ENCODE data around the gene BPGM.
A peak's percentile ranks its signal among the peaks of the same experiment; 100 is the strongest.
"Not testable (repeated sequence)": the region's sequence is repeated elsewhere in the genome, so short reads cannot be mapped to it uniquely, and the experiment has no call there.

The BPGM gene

DNA sequence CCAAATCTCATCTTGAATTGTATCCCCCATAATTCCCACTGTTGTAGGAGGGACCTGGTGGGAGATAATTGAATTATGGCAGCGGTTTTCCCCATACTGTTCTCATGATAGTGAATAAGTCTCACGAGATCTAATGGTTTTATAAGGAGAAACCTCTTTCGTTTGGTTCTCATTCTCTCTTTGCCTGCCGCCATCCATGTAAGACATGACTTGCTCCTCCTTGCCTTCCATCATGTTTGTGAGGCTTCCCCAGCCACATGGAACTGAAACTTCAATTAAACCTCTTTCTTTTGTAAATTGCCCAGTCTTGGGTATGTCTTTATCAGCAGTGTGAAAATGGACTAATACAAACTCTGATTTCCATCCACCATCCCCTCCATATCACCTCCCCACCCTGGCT, 4.7 kb upstream of the BPGM start:
- not testable (repeated sequence) for H3K9me3 ChIP-seq (ENCODE audit: control insufficient read depth in 1 of 2, low read length in 2 of 2); H3K27ac ChIP-seq (ENCODE audit: low read depth, low read length); H3K36me3 ChIP-seq (ENCODE audit: control insufficient read depth in 1 of 2, insufficient read depth in 2 of 2, low read length in 2 of 2); H3K27me3 ChIP-seq (ENCODE audit: control insufficient read depth in 1 of 2, insufficient read depth in 2 of 2, low read length in 2 of 2); H3K9ac ChIP-seq (ENCODE audit: low read depth in 1 of 2, low read length in 2 of 2); H3K4me3 ChIP-seq (ENCODE audit: low read depth in 1 of 2, low read length in 2 of 2)
- H3K4me1 ChIP-seq (ENCODE audit: control insufficient read depth in 1 of 2, insufficient read depth in 2 of 2, low read length in 2 of 2) = peaks cover 6 to 11% of the 10 kb centered on the region in 2 donors

DNA sequence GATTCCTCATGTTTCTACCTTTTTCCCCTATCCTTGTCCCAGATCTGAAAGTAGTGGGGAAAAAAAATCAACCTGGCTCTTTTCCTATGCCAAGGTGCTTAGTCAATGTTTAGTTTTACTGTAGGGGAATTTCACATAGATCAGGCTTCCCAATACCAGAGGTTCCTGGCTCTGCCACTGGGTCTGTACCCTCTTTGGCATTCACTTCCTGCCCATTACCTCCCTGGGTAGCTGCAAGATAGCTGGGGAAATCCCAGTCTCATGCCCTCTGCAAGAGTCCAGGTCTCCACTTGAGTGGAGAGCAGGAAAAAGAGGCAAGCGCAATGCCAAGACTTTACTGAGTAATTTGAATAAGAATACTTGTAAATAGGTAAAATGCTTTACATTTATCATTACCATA, 3.5 kb upstream of the BPGM start:
- no peak overlapping the region for H3K9ac ChIP-seq (ENCODE audit: low read depth in 1 of 2, low read length in 2 of 2)
- no peaks in the 10 kb centered on the region for H3K27me3 ChIP-seq (ENCODE audit: control insufficient read depth in 1 of 2, insufficient read depth in 2 of 2, low read length in 2 of 2)
- H3K4me3 ChIP-seq (ENCODE audit: low read depth in 1 of 2, low read length in 2 of 2) = no peak overlapping the region
- peaks cover 10 to 11% of the 10 kb centered on the region in 2 donors for H3K4me1 ChIP-seq (ENCODE audit: control insufficient read depth in 1 of 2, insufficient read depth in 2 of 2, low read length in 2 of 2)
- H3K9me3 ChIP-seq (ENCODE audit: control insufficient read depth in 1 of 2, low read length in 2 of 2) = no peaks in the 10 kb centered on the region
- no peaks in the 10 kb centered on the region for H3K36me3 ChIP-seq (ENCODE audit: control insufficient read depth in 1 of 2, insufficient read depth in 2 of 2, low read length in 2 of 2)
- H3K27ac ChIP-seq (ENCODE audit: low read depth, low read length) = no peak overlapping the region

DNA sequence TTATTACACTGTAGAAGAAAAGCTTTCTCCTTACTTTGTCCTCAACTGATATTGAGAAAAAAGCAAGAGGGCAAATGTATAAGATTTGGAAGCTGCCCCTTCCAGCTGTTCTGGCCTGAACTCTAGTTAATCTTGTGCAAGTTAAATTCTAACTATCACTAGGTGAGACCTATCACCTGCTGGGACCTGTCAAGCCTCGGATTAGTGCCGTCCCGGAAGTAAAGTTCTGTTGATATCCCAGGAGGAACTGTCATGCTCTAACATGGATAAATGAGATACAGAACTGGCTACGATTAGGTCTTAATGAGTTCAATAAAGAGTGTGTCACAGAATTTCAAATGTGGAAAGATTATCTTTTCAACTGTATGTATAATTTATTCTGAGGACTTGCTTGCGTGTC, 1.2 kb upstream of the BPGM start:
- no peaks in the 10 kb centered on the region for H3K36me3 ChIP-seq (ENCODE audit: control insufficient read depth in 1 of 2, insufficient read depth in 2 of 2, low read length in 2 of 2)
- peak overlapping the region; percentile 77 to 86 for H3K9ac ChIP-seq (ENCODE audit: low read depth in 1 of 2, low read length in 2 of 2)
- H3K27me3 ChIP-seq (ENCODE audit: control insufficient read depth in 1 of 2, insufficient read depth in 2 of 2, low read length in 2 of 2) = no peaks in the 10 kb centered on the region
- peaks cover 10 to 11% of the 10 kb centered on the region in 2 donors for H3K4me1 ChIP-seq (ENCODE audit: control insufficient read depth in 1 of 2, insufficient read depth in 2 of 2, low read length in 2 of 2)
- no peaks in the 10 kb centered on the region for H3K9me3 ChIP-seq (ENCODE audit: control insufficient read depth in 1 of 2, low read length in 2 of 2)
- peak overlapping the region; percentile 87 to 88 for H3K4me3 ChIP-seq (ENCODE audit: low read depth in 1 of 2, low read length in 2 of 2)
- H3K27ac ChIP-seq (ENCODE audit: low read depth, low read length) = no peak overlapping the region

DNA sequence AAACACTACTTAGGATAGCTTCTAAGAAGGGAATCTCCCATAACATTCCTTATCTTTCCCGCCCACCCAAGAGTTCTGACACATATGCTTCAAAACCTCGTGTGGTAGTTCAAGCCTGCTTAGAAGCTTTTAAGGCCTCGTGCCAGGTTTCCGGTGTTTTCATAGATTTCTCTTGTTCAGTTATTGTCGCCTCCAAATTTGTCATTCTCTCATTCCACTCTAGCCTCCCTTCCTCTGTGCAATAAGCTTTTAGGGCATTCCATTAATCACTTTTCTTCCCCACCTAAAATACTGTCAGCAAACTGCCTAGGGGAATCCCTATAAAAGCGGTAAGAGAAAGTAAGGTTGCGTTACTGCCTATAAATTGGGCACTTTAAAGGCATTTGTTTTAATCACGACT, 718 bp upstream of the BPGM start:
- peak overlapping the region; percentile 48 for H3K27ac ChIP-seq (ENCODE audit: low read depth, low read length)
- H3K9ac ChIP-seq (ENCODE audit: low read depth in 1 of 2, low read length in 2 of 2) = peak overlapping the region; percentile 77 to 86
- no peaks in the 10 kb centered on the region for H3K9me3 ChIP-seq (ENCODE audit: control insufficient read depth in 1 of 2, low read length in 2 of 2)
- no peaks in the 10 kb centered on the region for H3K27me3 ChIP-seq (ENCODE audit: control insufficient read depth in 1 of 2, insufficient read depth in 2 of 2, low read length in 2 of 2)
- peak overlapping the region; percentile 87 to 88 for H3K4me3 ChIP-seq (ENCODE audit: low read depth in 1 of 2, low read length in 2 of 2)
- no peaks in the 10 kb centered on the region for H3K36me3 ChIP-seq (ENCODE audit: control insufficient read depth in 1 of 2, insufficient read depth in 2 of 2, low read length in 2 of 2)
- peaks cover 10 to 11% of the 10 kb centered on the region in 2 donors for H3K4me1 ChIP-seq (ENCODE audit: control insufficient read depth in 1 of 2, insufficient read depth in 2 of 2, low read length in 2 of 2)

DNA sequence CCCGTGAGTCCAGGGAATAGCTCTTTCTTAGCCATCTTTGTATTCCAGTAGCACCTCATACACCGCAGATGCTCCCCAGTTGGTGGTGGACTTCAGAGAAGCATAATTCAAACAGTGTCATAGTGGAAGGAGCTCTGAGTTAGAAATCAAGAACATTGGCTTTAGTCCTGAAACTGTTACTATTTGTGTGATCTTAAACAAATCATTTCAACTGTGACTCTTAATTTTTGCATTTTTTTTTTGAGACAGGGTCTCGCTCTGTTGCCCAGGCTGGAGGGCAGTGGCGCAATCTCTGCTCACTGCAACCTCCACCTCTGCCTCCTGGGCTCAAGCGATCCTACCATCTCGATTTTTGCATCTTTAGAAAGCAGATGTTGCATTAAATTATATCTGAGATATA, 1.8 kb downstream of the BPGM start:
- Histone ChIP-seq H3K36me3 (ENCODE audit: control insufficient read depth in 1 of 2, insufficient read depth in 2 of 2, low read length in 2 of 2) (no peaks in the 10 kb centered on the region), H3K9me3 (ENCODE audit: control insufficient read depth in 1 of 2, low read length in 2 of 2) (no peaks in the 10 kb centered on the region), H3K27ac (ENCODE audit: low read depth, low read length) (no peak overlapping the region), H3K4me3 (ENCODE audit: low read depth in 1 of 2, low read length in 2 of 2) (no peak overlapping the region), H3K4me1 (ENCODE audit: control insufficient read depth in 1 of 2, insufficient read depth in 2 of 2, low read length in 2 of 2) (peaks cover 10 to 11% of the 10 kb centered on the region in 2 donors), H3K27me3 (ENCODE audit: control insufficient read depth in 1 of 2, insufficient read depth in 2 of 2, low read length in 2 of 2) (no peaks in the 10 kb centered on the region), H3K9ac (ENCODE audit: low read depth in 1 of 2, low read length in 2 of 2) (no peak overlapping the region)

DNA sequence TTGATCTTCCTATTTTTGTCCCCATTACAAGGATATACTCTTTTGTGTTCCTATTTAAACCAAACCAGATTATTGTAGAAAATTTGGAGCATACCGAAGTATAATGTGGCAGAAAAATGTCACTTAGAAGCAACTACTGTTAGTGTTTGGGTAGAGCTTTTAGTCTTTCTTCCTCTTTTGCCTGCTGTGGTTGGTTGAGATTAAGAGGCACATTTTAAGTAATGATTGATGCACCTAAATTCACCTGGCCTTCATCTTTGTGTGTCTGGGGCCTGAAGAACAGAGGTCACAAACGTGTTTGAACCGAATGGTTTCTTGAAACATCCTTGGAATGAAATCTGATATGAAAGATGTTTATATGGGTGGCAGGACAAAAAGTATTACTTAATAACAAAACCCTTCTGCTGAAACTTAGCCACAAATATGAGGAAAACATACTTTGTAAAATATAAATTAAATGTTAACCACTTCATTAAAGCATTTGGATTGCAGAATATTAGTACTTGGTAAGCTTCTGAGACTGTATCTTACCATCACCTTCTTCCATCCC, 2.6 kb downstream of the BPGM start:
- Histone ChIP-seq H3K27ac (ENCODE audit: low read depth, low read length) (no peak overlapping the region), H3K4me1 (ENCODE audit: control insufficient read depth in 1 of 2, insufficient read depth in 2 of 2, low read length in 2 of 2) (peaks cover 10 to 11% of the 10 kb centered on the region in 2 donors), H3K36me3 (ENCODE audit: control insufficient read depth in 1 of 2, insufficient read depth in 2 of 2, low read length in 2 of 2) (no peaks in the 10 kb centered on the region), H3K9ac (ENCODE audit: low read depth in 1 of 2, low read length in 2 of 2) (no peak overlapping the region), H3K4me3 (ENCODE audit: low read depth in 1 of 2, low read length in 2 of 2) (no peak overlapping the region), H3K9me3 (ENCODE audit: control insufficient read depth in 1 of 2, low read length in 2 of 2) (no peaks in the 10 kb centered on the region), H3K27me3 (ENCODE audit: control insufficient read depth in 1 of 2, insufficient read depth in 2 of 2, low read length in 2 of 2) (no peaks in the 10 kb centered on the region)

DNA sequence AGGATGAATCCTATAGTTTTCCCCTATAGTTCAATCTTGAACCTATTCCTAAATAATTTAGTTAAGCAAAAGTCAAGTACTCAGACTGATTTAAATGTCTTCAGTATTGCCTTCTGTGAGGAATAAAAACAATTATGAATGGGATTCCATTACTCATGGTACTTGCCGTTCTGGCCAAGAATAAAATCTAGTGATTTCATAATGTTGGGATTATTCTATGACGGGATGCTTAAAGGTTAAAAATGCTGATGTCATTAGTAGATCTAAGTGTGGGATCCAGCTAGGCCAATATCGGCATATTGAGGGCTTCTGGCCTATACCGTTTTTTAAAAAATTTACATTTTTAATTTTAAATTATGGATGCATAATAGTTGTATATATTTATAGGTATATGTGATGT, 5.3 kb downstream of the BPGM start:
- Histone ChIP-seq H3K36me3 (ENCODE audit: control insufficient read depth in 1 of 2, insufficient read depth in 2 of 2, low read length in 2 of 2) (no peaks in the 10 kb centered on the region), H3K9ac (ENCODE audit: low read depth in 1 of 2, low read length in 2 of 2) (no peak overlapping the region), H3K4me3 (ENCODE audit: low read depth in 1 of 2, low read length in 2 of 2) (no peak overlapping the region), H3K4me1 (ENCODE audit: control insufficient read depth in 1 of 2, insufficient read depth in 2 of 2, low read length in 2 of 2) (peaks cover 0 to 4% of the 10 kb centered on the region in 2 donors), H3K9me3 (ENCODE audit: control insufficient read depth in 1 of 2, low read length in 2 of 2) (no peaks in the 10 kb centered on the region), H3K27me3 (ENCODE audit: control insufficient read depth in 1 of 2, insufficient read depth in 2 of 2, low read length in 2 of 2) (no peaks in the 10 kb centered on the region), H3K27ac (ENCODE audit: low read depth, low read length) (no peak overlapping the region)

DNA sequence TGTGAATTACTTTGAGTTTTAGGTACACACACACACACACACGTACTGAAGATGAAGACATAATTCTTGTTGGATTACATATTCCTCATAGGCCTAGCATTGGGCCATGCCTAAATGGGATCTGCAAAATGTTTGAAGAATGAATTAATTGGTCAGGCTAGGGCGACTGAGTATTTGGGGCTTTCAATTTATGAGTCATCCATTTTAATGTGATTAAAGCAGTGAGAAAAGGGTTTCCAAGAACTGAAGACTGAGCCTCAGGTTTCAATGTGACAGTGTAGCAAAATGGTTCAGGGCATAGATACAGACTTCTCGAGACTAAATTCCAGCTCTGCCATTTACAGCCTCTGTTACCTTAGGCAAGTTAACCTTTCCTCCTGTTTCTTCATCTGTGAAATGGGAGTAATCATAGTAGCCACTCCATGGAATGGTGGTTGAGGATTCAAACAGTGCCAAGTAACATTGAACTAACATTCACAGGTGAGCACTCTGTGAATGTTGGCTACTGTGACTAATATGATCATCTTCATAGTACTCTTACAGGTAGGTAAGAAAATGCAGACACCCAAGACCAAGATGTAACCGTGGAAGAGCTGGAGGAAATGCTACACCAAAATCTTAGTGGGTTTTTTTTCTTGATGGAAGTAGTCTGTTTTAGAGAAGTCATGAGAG, 7.6 kb downstream of the BPGM start:
- no peak overlapping the region for H3K9ac ChIP-seq (ENCODE audit: low read depth in 1 of 2, low read length in 2 of 2)

DNA sequence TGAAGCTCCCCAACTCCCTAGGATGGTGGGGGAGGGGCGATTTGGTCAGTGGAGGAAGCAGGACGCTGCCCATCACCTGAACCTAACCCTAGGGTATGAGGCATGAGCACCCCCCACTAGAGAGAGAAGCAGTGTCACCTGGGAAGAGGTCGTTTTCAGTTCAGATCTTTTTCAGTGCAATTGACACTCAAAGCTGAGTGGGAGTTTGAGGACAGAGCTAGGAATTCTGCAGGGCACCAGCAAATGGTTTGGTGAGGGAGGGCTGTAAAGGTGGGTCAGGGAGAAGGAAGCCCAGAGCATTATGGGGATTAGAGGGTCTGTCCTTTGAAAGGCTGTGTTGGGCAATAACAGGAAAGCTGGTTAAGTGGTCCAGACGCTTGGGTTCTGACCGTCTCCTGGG, 10.9 kb downstream of the BPGM start:
- no peak overlapping the region for H3K4me3 ChIP-seq (ENCODE audit: low read depth in 1 of 2, low read length in 2 of 2)
- no peaks in the 10 kb centered on the region for H3K4me1 ChIP-seq (ENCODE audit: control insufficient read depth in 1 of 2, insufficient read depth in 2 of 2, low read length in 2 of 2)
- peaks cover 0 to 7% of the 10 kb centered on the region in 2 donors for H3K36me3 ChIP-seq (ENCODE audit: control insufficient read depth in 1 of 2, insufficient read depth in 2 of 2, low read length in 2 of 2)
- H3K27me3 ChIP-seq (ENCODE audit: control insufficient read depth in 1 of 2, insufficient read depth in 2 of 2, low read length in 2 of 2) = no peaks in the 10 kb centered on the region
- H3K27ac ChIP-seq (ENCODE audit: low read depth, low read length) = no peak overlapping the region
- no peak overlapping the region for H3K9ac ChIP-seq (ENCODE audit: low read depth in 1 of 2, low read length in 2 of 2)
- no peaks in the 10 kb centered on the region for H3K9me3 ChIP-seq (ENCODE audit: control insufficient read depth in 1 of 2, low read length in 2 of 2)

More for the DNA sequence above, 7.6 kb downstream of the BPGM start:
- no peak overlapping the region for H3K4me3 ChIP-seq (ENCODE audit: low read depth in 1 of 2, low read length in 2 of 2)
- no peaks in the 10 kb centered on the region for H3K4me1 ChIP-seq (ENCODE audit: control insufficient read depth in 1 of 2, insufficient read depth in 2 of 2, low read length in 2 of 2)
- H3K9me3 ChIP-seq (ENCODE audit: control insufficient read depth in 1 of 2, low read length in 2 of 2) = no peaks in the 10 kb centered on the region
- no peaks in the 10 kb centered on the region for H3K27me3 ChIP-seq (ENCODE audit: control insufficient read depth in 1 of 2, insufficient read depth in 2 of 2, low read length in 2 of 2)
- no peak overlapping the region for H3K27ac ChIP-seq (ENCODE audit: low read depth, low read length)
- no peaks in the 10 kb centered on the region for H3K36me3 ChIP-seq (ENCODE audit: control insufficient read depth in 1 of 2, insufficient read depth in 2 of 2, low read length in 2 of 2)

DNA sequence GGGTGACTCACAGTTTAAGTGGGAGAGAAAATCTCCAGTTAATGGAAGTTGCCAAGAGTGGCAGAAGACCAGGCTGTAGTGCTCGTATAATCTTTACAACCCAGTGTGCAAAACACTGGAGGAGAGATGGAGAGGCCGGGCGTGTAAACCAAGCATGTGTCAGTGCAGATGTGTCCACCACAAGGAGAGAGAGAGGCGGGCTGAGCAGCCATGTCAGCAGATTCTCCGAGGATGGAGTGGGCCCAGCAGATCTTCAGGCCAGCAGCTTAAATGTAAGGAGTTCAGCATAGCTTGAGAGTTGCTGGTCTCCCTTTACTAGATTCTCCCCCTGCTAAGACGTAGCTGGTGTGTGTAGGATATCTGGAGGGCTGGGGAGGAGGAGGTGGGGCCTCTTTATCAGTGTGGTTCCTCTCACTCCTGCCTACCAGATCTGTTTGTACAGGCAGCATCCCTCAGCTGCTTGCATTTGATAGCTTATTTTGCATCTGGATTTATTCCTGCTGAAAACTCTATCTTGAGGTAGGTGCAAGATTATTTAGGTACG, 13.7 kb downstream of the BPGM start:
- Histone ChIP-seq H3K9ac (ENCODE audit: low read depth in 1 of 2, low read length in 2 of 2) (no peak overlapping the region), H3K36me3 (ENCODE audit: control insufficient read depth in 1 of 2, insufficient read depth in 2 of 2, low read length in 2 of 2) (peaks cover 0 to 11% of the 10 kb centered on the region in 2 donors), H3K4me3 (ENCODE audit: low read depth in 1 of 2, low read length in 2 of 2) (no peak overlapping the region), H3K27me3 (ENCODE audit: control insufficient read depth in 1 of 2, insufficient read depth in 2 of 2, low read length in 2 of 2) (no peaks in the 10 kb centered on the region), H3K27ac (ENCODE audit: low read depth, low read length) (no peak overlapping the region), H3K4me1 (ENCODE audit: control insufficient read depth in 1 of 2, insufficient read depth in 2 of 2, low read length in 2 of 2) (no peaks in the 10 kb centered on the region), H3K9me3 (ENCODE audit: control insufficient read depth in 1 of 2, low read length in 2 of 2) (no peaks in the 10 kb centered on the region)
